HG03558 (cell line): Measurements from ENCODE around the gene TGIF1.

Experiments
- ATAC-seq: cut with Tn5 transposase; IDR thresholded peaks from one replicate; pipeline ENCODE4 v1.9.1; 2021; ENCODE audit warnings: moderate number of reproducible peaks; ENCODE audit not compliant: unreplicated experiment; ENCODE audit errors: extremely low read depth

TGIF1 gene

GRCh38 chr18:3508576-3509549 is 58.9 kb downstream of the TGIF1 start:
- no peak for ATAC-seq
